KOPT-K1 (cell line): Measurements from ENCODE around the gene PSORS1C1.

Source experiments
- H3K27ac ChIP-seq: fragments of 200-600 bp; sonication (generic); 2 replicates; pipeline ENCODE4 v1.5.1; 2016; ENCODE audit warnings: antibody characterized with exemption, mild to moderate bottlenecking, low read depth, low read length; ENCODE audit not compliant: poor library complexity, severe bottlenecking
- H3K36me3 ChIP-seq: fragments of 200-600 bp; sonication (generic); 2 replicates; pipeline ENCODE4 v1.5.1; 2017; ENCODE audit warnings: antibody characterized with exemption, mild to moderate bottlenecking, low read length, moderate library complexity; ENCODE audit not compliant: insufficient read depth
- H3K9me3 ChIP-seq: fragments of 200-600 bp; sonication (generic); 2 replicates; pipeline ENCODE4 v1.5.1; 2017; ENCODE audit warnings: antibody characterized with exemption, low read length, mild to moderate bottlenecking; ENCODE audit not compliant: insufficient read depth, poor library complexity, severe bottlenecking

The PSORS1C1 gene

GRCh38 chr6:31129130-31129529 is 14.5 kb downstream of the PSORS1C1 start:
- no peaks in the 10 kb centered on the region for H3K9me3 ChIP-seq
- H3K27ac ChIP-seq, result no peak overlapping the region
- H3K36me3 ChIP-seq, result no peaks in the 10 kb centered on the region

- Histone ChIP-seq H3K36me3 (no peaks in the 10 kb centered on the region), H3K27ac (no peak overlapping the region), H3K9me3 (no peaks in the 10 kb centered on the region)
Measured at GRCh38 chr6:31130751-31131150, 16.2 kb downstream of the PSORS1C1 start.

DNA sequence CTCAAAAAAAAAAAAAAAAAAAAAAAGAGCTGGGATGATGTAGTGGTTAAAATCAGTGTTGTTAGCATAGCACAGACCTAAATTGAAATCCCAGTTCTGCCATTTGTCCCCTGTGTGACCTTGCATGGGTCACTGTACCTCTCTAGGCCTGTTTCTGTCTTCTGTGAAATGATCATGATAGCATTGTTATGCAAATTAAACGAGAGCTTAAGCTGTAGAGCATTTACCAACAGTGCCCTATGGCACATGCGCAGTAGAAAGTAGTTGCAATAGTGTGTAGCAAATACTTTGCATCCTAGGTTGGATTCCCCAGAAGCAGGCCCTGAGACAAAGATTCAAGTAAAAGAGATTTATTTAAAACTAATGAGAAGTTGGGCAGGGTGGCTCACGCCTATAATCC is 17.0 kb downstream of the PSORS1C1 start:
- Histone ChIP-seq H3K27ac (no peak overlapping the region), H3K9me3 (no peaks in the 10 kb centered on the region), H3K36me3 (no peaks in the 10 kb centered on the region)

DNA sequence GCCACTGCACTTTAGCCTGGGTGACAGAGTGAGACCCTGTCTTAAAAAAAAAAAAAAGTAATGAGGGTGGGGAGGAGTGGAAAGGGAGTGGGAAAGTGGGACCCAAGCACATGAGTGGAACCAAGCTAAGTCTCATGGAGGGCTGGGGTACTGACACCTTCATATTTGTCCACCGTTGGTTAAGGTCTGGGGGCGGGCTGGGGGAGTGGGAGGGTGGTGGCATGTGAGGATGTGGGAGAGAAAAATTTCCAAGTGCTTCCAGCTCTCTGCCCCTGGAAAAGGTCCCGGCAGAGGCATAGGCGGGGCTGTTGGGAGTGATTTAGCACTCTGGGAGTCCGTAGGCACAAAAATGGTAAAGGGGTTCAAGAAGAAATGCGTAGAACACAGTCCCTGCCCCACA is 18.2 kb downstream of the PSORS1C1 start:
- no peaks in the 10 kb centered on the region for H3K9me3 ChIP-seq

DNA sequence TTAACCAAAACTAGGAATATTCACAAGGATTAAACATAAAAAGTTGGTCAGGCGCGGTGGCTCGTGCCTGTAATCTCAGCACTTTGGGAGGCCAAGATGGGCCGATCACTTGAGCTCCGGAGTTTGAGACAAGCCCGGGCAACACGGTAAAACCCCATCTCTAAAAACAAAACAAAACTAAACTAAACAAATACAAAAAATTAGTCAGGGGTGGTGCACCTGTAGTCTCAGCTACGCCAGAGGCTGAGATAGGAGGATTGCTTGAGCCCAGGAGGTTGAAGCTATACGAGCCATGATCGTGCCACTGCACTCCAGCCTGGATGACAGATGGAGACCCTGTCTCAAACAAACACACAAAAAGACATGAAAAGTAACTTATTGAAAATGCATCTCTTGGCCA is 21.1 kb downstream of the PSORS1C1 start:
- H3K27ac ChIP-seq, result no peak overlapping the region
- H3K36me3 ChIP-seq, result no peaks in the 10 kb centered on the region
- no peaks in the 10 kb centered on the region for H3K9me3 ChIP-seq

More for the DNA sequence above, 18.2 kb downstream of the PSORS1C1 start:
- H3K27ac ChIP-seq, result no peak overlapping the region
- H3K36me3 ChIP-seq, result no peaks in the 10 kb centered on the region

- Histone ChIP-seq H3K36me3 (peaks cover 18% of the 10 kb centered on the region), H3K27ac (no peak within 1 kb of the TSS), H3K9me3 (no peaks in the 10 kb centered on the region)
Measured at GRCh38 chr6:31138982-31139381, 24.4 kb downstream of the PSORS1C1 start, which contains the start of gene PSORS1C2. Gene PSORS1C2, minus strand, starts transcription at chr6:31139066. Its CDS starts 40 bp downstream, at chr6:31139026.

- H3K36me3 ChIP-seq, result peaks cover 24% of the 10 kb centered on the region
- no peaks in the 10 kb centered on the region for H3K9me3 ChIP-seq
- no peak overlapping the region for H3K27ac ChIP-seq
Measured at GRCh38 chr6:31139599-31139998, 25.0 kb downstream of the PSORS1C1 start.

DNA sequence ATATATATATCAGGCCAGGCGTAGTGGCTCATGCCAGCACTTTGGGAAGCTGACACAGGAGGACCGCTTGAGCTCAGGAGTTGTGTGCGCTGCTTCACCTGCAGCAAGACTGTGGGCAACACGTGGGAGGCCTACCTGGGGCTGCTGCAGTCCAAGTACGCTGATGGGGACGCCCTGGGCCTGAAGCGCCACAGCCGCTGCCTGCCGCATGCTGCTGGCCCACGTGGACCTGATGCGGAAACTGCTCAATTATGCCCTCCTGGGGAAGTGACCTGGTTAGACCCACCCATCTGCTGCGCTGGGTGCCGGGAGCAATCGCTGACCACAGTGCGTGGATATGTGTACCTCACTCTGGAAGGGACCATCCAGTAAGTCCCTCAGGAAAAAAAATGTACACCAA is 26.0 kb downstream of the PSORS1C1 start:
- no peaks in the 10 kb centered on the region for H3K9me3 ChIP-seq
- H3K36me3 ChIP-seq, result peaks cover 35% of the 10 kb centered on the region

DNA sequence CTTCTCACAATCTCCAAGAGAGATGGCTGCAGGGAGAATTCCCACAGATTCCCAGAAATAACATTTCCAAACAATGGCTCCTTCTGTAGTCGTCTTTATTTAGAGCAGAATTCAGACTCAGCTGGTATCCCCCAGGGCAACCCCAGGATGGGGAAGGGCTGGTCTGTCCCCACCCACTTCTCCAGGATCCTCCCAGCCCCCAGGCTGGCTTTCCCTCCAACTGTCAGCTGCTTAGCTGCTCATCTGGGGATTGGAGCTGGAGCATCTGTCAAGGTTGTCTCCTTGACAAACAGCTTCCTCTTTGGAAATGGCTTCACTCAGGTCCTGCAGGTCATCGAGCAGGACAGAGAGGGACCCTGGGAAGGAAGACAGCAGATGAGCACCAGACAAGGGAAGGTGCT is 27.8 kb downstream of the PSORS1C1 start:
- peaks cover 51% of the 10 kb centered on the region for H3K36me3 ChIP-seq
- H3K27ac ChIP-seq, result no peak overlapping the region
- H3K9me3 ChIP-seq, result no peaks in the 10 kb centered on the region

More for the DNA sequence above, 26.0 kb downstream of the PSORS1C1 start:
- H3K27ac ChIP-seq, result no peak overlapping the region

DNA sequence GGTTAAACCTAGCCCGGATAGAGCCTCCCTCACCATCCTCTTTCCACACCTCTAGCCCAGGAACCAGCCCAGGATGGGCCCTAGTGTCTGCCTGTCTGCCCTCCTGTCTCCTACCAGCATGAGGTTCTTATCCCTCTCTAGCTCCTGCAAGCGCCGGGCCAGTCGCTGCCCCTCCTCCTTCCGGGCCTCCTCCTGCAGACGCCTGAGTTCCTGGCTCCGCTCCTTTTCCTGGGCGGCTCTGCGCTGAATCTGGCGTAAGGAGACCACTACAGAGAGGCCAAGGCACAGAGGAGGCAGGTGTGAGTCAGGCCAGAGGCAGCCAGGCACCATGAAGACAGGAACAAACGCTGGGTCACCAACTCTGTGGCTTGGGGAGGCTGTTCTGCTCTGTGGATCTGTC is 28.5 kb downstream of the PSORS1C1 start:
- Histone ChIP-seq H3K36me3 (peaks cover 54% of the 10 kb centered on the region), H3K27ac (no peak overlapping the region)

GRCh38 chr6:31144296-31144969 is 29.8 kb downstream of the PSORS1C1 start:
- Histone ChIP-seq H3K27ac (no peak overlapping the region), H3K36me3 (peaks cover 62% of the 10 kb centered on the region), H3K9me3 (no peaks in the 10 kb centered on the region)

More for the DNA sequence above, 28.5 kb downstream of the PSORS1C1 start:
- no peaks in the 10 kb centered on the region for H3K9me3 ChIP-seq

DNA sequence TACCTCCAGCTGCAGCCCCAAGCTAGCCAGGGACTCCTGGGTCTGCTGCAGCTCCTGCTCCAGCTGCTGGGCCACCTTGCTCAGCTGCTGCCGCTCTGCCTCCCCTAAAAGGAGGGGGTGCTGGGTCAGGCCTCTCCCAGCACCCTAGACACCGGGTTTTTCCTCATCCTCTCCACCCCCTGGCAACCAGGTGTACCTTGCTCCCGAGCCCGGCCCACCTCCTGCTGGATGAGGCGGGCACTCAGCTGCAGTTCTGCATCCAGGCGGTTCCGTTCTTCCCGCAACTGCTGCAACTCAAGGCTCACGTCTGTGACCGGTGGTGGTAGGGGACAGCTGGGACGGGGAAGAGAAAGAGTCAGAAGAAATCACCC is 30.4 kb downstream of the PSORS1C1 start:
- no peaks in the 10 kb centered on the region for H3K9me3 ChIP-seq
- no peak overlapping the region for H3K27ac ChIP-seq
- peaks cover 67% of the 10 kb centered on the region for H3K36me3 ChIP-seq

GRCh38 chr6:31145386-31145785 is 30.8 kb downstream of the PSORS1C1 start:
- no peak overlapping the region for H3K27ac ChIP-seq
- no peaks in the 10 kb centered on the region for H3K9me3 ChIP-seq
- H3K36me3 ChIP-seq, result peaks cover 72% of the 10 kb centered on the region

DNA sequence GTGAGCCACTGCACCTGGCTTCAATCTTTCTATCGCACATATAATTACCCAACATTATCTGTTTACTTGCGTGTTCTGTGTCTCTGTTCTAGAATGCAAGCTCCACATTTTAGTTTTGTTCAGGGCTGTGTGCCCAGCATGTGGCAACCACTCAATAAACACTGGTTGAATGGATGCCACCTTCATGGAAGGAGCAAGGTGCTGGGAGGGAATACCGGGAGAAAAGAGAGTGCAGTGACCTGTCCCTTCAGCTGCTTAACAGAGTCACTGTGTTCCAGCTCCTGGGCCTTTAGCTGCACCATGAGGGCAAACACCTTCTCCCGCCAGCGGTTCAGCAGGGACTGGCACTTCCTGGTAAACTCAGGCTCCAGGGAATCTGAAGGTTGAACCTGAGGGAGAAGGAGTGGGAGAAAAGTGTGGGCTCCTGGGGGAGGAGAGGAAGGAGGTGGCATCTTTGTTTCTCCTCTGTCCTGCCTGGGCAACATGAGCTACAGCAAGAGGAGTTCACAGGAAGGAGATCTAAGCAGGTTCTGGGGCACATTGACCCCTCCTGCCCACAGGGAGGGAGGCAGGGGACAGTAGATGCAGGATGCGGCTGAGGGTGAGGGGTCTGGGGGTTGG is 35.3 kb downstream of the PSORS1C1 start:
- no peak overlapping the region for H3K27ac ChIP-seq
- H3K9me3 ChIP-seq, result no peaks in the 10 kb centered on the region
- H3K36me3 ChIP-seq, result peaks cover 70% of the 10 kb centered on the region

DNA sequence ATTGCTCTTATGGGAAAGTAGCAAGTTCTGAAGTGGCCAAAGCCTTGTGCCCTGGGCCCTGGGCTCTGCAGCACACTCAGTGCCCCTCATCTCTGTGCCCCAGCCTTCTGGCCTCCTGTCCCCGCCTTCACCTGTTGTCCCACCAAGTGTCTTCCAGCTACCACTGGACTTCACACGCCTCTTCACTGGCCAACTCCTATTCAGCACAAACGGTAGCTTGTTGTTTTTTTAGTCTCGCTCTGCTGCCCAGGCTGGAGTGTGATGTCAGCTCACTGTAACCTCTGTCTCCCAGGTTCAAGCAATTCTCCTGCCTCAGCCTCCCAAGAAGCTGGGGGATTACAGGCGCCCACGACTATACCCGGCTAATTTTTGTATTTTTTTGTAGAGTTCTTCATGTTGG is 38.2 kb downstream of the PSORS1C1 start:
- Histone ChIP-seq H3K9me3 (no peaks in the 10 kb centered on the region), H3K36me3 (peaks cover 65% of the 10 kb centered on the region), H3K27ac (no peak overlapping the region)

DNA sequence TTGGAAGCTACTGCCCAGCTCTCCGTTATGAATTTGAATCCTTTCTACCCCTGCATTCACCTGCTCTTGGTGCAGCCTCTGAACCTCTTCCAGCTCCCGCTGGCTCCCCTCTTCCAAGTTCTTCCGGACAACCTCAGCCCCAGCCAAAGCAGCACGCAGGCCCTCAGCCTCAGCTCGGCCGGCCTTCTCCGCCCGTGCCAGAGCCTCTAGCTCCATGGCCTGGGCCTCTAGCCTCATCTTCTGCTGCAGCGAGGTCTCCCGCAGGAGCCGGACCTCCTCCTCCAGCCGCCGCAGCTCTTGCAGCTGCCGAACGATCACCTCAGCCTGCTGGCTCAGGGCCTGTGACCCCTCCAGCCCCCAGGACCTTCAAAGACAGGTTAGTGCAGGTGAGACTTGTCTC is 39.8 kb downstream of the PSORS1C1 start:
- Histone ChIP-seq H3K9me3 (no peaks in the 10 kb centered on the region), H3K36me3 (peaks cover 54% of the 10 kb centered on the region), H3K27ac (no peak overlapping the region)
